OCI-LY3 (cell line): Measurements from ENCODE around the gene CAMKMT.

Source experiments
- EZH2phosphoT487 ChIP-seq: fragments of 200-600 bp; shearing (Covaris generic); IDR thresholded peaks from 2 replicates; pipeline ENCODE4 v1.6.1; 2018; ENCODE audit warnings: antibody characterized with exemption, mixed run types, low read depth
- TF ChIP-seq, protein P1 (sequence below): fragments of 200-600, 300-600 bp; sonication (generic); IDR thresholded peaks from 2 replicates; pipeline ENCODE4 v1.5.1; 2014; ENCODE audit warnings: antibody characterized with exemption, low read length, low read depth

DNA sequence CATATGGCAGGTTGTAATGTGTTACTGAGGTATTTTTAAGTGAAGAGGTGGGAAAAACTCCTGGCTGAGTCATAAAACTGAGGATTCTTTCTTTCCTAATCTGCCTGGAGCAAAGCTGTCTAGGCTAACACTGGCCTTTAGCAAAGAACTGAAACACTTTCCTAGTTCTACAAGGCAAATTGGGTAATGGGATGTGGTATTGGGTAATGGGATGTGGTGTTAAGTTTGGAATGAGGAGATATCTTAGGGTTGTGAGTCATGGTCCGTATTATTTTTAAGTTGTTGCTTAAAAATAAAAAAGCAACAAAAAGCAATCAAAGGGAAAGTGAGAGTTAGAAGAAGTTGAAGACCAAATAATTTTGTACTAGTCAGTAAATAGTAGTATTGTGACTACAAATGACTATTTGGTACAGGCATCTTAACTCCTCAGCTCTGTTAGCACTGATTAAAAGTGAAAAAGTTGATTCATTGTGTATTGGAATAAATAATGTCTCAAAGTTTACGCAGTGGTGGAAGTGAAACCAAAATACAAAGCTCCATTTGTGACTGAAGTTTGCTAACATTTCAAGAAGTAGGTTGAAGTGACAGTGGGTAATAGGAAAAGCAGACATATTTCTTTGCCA lies 216.8 kb downstream of the CAMKMT start:
- TF ChIP-seq, protein P1, sequence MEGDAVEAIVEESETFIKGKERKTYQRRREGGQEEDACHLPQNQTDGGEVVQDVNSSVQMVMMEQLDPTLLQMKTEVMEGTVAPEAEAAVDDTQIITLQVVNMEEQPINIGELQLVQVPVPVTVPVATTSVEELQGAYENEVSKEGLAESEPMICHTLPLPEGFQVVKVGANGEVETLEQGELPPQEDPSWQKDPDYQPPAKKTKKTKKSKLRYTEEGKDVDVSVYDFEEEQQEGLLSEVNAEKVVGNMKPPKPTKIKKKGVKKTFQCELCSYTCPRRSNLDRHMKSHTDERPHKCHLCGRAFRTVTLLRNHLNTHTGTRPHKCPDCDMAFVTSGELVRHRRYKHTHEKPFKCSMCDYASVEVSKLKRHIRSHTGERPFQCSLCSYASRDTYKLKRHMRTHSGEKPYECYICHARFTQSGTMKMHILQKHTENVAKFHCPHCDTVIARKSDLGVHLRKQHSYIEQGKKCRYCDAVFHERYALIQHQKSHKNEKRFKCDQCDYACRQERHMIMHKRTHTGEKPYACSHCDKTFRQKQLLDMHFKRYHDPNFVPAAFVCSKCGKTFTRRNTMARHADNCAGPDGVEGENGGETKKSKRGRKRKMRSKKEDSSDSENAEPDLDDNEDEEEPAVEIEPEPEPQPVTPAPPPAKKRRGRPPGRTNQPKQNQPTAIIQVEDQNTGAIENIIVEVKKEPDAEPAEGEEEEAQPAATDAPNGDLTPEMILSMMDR: no peak
- no peak for TF ChIP-seq EZH2phosphoT487
